AG09309 (cell line): ENCODE data around the gene CMSS1.

Experiments used
- DNase-seq: peaks from one replicate; pipeline ENCODE4 v3.0.0-alpha.2; 2010; ENCODE audit warnings: low read depth
- H3K4me3 ChIP-seq: 2 replicates; pipeline ENCODE4 v1.5.1; 2011; ENCODE audit warnings: mild to moderate bottlenecking, low read depth, low read length, moderate library complexity; ENCODE audit not compliant: control insufficient read depth
- TF ChIP-seq, protein P1 (sequence below): IDR thresholded peaks from 2 replicates; pipeline ENCODE4 v1.5.1; 2011; ENCODE audit warnings: mild to moderate bottlenecking, low read depth, low read length, inconsistent platforms; ENCODE audit not compliant: insufficient read depth, control insufficient read depth; ENCODE audit errors: missing control alignments

Gene CMSS1

DNA sequence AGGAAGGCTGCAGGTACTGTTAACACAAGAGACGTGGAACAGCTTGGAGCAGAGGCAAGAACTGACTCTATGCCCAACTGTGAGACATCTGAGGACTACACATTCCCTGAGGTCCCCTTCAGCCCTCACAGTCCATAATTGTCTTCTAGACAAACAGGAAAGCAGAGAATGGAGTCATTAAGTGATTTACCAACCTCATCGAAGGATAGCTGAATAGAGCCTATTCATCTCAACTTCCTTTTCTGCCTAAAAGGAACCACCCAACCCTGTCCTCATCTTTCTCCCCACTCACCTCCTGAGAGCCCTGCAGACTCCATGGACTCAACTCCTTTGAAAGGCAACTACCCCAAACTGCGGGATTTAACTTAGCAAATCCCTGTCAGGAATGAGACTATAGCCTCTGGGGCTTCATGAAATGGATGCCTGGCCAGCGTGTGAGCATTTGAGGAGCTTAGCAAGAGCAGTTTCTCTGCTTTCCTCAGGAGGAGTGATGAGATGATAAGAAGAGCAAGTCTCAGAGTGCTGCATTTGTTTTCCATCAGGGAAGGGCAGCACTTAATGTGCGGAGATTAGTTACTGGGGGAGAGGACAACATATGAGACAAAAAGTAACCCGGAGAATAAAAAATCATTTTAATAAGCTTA, 358.1 kb downstream of the CMSS1 start:
- H3K4me3 ChIP-seq: no peak overlapping the region
- DNase-seq: no peak
- TF ChIP-seq, protein P1, sequence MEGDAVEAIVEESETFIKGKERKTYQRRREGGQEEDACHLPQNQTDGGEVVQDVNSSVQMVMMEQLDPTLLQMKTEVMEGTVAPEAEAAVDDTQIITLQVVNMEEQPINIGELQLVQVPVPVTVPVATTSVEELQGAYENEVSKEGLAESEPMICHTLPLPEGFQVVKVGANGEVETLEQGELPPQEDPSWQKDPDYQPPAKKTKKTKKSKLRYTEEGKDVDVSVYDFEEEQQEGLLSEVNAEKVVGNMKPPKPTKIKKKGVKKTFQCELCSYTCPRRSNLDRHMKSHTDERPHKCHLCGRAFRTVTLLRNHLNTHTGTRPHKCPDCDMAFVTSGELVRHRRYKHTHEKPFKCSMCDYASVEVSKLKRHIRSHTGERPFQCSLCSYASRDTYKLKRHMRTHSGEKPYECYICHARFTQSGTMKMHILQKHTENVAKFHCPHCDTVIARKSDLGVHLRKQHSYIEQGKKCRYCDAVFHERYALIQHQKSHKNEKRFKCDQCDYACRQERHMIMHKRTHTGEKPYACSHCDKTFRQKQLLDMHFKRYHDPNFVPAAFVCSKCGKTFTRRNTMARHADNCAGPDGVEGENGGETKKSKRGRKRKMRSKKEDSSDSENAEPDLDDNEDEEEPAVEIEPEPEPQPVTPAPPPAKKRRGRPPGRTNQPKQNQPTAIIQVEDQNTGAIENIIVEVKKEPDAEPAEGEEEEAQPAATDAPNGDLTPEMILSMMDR: no peak

DNA sequence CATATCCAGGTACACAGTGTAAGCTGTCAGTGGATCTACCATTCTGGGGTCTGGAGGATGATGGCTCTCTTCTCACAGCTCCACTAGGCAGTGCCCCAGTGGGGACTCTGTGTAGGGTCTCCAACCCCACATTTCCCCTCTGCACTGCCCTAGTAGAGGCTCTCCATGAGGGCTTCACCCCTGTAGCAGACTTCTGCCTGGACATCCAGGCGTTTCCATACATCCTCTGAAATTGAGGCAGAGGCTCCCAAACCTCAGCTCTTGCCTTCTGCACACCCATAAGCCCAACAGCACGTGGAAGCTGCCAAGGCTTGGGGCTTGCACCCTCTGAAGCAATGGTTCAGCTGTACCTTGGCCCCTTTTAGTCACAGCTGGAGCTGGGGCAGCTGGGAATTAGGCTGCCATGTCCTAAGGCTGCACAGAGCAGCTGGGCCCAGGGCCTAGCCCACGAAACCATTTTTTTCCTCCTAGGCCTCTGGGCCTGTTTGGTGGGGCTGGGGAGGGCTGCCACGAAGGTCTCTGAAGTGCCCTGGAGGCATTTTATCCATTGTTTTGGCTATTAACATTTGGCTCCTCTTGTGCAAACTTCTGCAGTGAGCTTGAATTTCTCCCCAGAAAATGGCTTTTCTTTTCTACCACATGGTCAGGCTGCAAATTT, 362.2 kb downstream of the CMSS1 start:
- TF ChIP-seq, protein P1: no peak
- no peak for DNase-seq
- no peak overlapping the region for H3K4me3 ChIP-seq

DNA sequence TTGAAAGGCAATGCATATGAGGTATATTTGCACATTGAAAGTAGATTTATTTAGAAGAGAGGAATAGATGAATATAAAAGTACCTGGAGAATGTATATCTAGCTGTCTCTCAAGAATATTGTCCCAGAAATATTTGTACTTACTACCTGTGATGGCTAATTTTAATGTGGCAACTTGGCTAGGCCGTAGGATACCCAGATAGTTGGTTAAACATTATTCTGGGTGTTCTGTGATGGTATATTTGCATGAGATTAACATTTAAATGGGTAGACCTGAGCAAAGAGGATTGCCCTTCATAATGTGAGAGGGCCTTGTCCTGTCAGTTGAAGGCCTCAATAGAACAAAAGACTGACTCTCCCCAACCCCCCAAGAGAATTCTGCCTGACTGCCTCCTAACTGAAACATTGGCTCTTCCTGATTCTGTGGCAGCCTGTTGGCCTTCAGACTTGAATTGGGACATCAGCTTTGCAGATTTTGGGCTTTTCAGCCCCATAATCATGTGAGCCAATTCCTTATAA, 366.0 kb downstream of the CMSS1 start:
- H3K4me3 ChIP-seq: no peak overlapping the region
- no peak for DNase-seq
- TF ChIP-seq, protein P1: no peak

DNA sequence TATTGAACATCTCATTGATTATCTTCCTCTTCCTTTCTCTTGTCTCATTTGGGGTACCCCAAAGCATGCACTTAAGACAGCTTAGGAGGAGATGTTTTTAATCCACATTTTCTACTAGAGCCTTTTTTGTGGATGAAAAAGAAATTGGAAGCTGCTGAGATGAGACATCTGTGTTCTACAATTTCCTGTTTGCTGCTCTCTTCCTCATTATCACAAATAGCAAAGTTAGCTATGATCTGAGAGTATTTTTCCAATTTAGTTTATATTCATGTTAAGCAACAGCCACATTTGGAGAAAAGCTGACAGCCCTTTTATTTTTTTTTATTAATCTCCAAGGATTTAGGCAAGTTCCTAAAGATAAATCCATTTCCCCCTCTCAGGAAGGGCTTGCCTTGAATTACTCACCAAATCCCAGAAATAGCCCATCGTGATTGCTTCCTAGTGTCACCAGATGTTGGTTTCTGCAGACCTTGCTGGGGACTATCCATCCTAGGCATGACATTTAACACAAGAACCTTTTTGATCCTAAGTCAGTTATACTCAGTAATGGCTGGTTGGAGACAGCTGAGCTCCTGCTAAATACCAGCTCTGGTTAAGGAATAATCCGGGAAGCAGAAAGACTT, 367.4 kb downstream of the CMSS1 start:
- H3K4me3 ChIP-seq: no peak overlapping the region
- TF ChIP-seq, protein P1: no peak
- no peak for DNase-seq

DNA sequence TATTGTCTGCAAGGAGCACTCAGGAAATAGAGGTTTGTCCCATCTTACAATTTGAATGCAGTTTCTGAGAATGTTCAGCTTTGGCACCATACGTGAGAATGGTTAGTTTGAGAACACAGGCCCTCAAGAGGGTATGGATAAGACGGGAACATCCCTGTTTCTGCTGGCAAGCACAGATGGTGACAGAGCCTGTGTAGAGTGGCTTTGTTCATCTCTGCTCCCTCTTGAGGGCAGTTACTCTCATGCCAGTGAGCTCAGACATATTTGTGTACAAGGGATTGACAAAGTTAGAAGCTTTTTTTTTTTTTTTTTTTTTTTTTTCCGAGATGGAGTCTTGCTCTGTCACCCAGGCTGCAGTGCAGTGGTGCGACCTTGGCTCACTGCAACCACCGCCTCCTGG, 368.2 kb downstream of the CMSS1 start:
- H3K4me3 ChIP-seq: no peak overlapping the region
- no peak for DNase-seq
- TF ChIP-seq, protein P1: no peak

DNA sequence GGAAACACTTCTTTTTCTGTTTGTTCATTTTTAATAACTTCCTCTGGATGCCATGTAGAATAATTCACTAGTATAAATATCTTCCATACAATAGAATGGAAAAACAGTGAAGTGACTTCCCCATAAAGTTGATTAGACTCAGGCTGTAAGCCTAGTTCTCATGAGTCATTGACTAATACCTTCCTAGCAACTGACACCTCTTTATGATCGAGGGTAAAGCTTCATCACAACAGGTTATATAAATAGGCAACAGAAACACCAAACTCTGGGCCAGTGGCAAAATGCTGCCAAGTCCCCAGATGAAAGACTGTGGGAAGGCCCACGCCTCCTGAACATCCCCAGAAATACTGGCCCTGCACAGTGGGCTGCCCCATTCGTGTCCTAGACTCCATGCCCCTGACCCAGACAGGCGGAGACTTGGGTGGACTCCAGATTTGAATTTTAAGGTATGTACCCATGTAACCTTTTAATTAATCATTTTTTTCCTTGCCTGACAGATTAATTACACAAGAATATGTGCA, 371.8 kb downstream of the CMSS1 start:
- no peak overlapping the region for H3K4me3 ChIP-seq
- DNase-seq: no peak
- TF ChIP-seq, protein P1: no peak
